A549 (cell line): ENCODE measurements around the gene CCT2. TPM values are rescaled to one million over a fixed set of nuclear protein-coding genes. Genes with fewer than 3 reads are reported as not detected.

ENCODE experiments used
- ATAC-seq, 2 experiments: fragments of 200-7000 bp in 1 of 2; fragments of >200 bp in 1 of 2; cut with Nextera tagmentation in 1 of 2; cut with Tn5 transposase in 1 of 2; 3 replicates each; pipeline versions ENCODE4 v1.8.0 to v1.9.1; 2018 to 2020; ENCODE audit warnings: mild to moderate bottlenecking in 1 of 2, moderate library complexity in 1 of 2
- CTCF ChIA-PET: fragments of 300-600 bp; sonication (Branson Sonifier 250); formaldehyde crosslinking; extraction: SDS; loops from one replicate; lab custom pipeline; 2021; ENCODE audit warnings: antibody characterized with exemption, inconsistent platforms; lab: Yijun Ruan, JAX
- POLR2A ChIA-PET: fragments of 350-600 bp; formaldehyde crosslinking; extraction: SDS; loops from one replicate; lab custom pipeline; 2021; ENCODE audit warnings: antibody characterized with exemption, inconsistent platforms; lab: Yijun Ruan, JAX
- DNase-seq, 2 experiments: peaks; one replicate each; pipeline versions ENCODE4 v3.0.0 to v3.0.0-alpha.2; 2011 to 2016; ENCODE audit warnings: low read depth in 1 of 2, low spot score in 1 of 2
- FAIRE-seq: peaks from 2 replicates; lab custom pipeline; 2011; peaks lifted over from hg19 to GRCh38; lab: Jason Lieb, UNC
- H3K27ac ChIP-seq, 2 experiments: fragments of >200 bp; sonication (Bioruptor Twin); formaldehyde crosslinking; 3 replicates each; pipeline ENCODE4 v1.5.1; 2016 to 2017
- H3K4me1 ChIP-seq: fragments of >200 bp; sonication (Bioruptor Twin); formaldehyde crosslinking; 3 replicates; pipeline ENCODE4 v1.6.1; 2016
- H3K4me2 ChIP-seq: fragments of >200 bp; sonication (Bioruptor Twin); formaldehyde crosslinking; 3 replicates; pipeline ENCODE4 v1.6.1; 2016
- H3K4me3 ChIP-seq: fragments of >200 bp; sonication (Bioruptor Twin); formaldehyde crosslinking; 3 replicates; pipeline ENCODE4 v1.5.1; 2016
- H3K9me3 ChIP-seq: fragments of >200 bp; sonication (Bioruptor Twin); formaldehyde crosslinking; 3 replicates; pipeline ENCODE4 v1.6.1; 2016
- BCL3 ChIP-seq: fragments of >200 bp; sonication (Bioruptor Twin); formaldehyde crosslinking; IDR thresholded peaks from 3 replicates; pipeline ENCODE4 v1.6.1; 2016
- CHD2 ChIP-seq: fragments of 150-350 bp; IDR thresholded peaks from 2 replicates; pipeline ENCODE4 v1.6.1; 2014; ENCODE audit warnings: low read length; ENCODE audit not compliant: partially characterized antibody
- CHD4 ChIP-seq: fragments of 200-600 bp; sonication (generic); IDR thresholded peaks from 2 replicates; pipeline ENCODE4 v1.6.1; 2016; ENCODE audit warnings: antibody characterized with exemption, mild to moderate bottlenecking, borderline replicate concordance
- E2F6 ChIP-seq: IDR thresholded peaks from 2 replicates; pipeline ENCODE4 v1.6.1; 2012; ENCODE audit warnings: low read depth, borderline replicate concordance
- ESRRA ChIP-seq: fragments of 150-350 bp; IDR thresholded peaks from 2 replicates; pipeline ENCODE4 v1.6.1; 2014; ENCODE audit warnings: mild to moderate bottlenecking, low read length, borderline replicate concordance
- FOSB ChIP-seq: fragments of 250-450 bp; sonication (Bioruptor Pico); IDR thresholded peaks from 2 replicates; pipeline ENCODE4 v1.5.0; 2020; ENCODE audit warnings: mild to moderate bottlenecking, moderate library complexity
- FOXS1 ChIP-seq: fragments of 250-450 bp; sonication (Bioruptor Pico); IDR thresholded peaks from 2 replicates; pipeline ENCODE4 v1.5.0; 2020; ENCODE audit warnings: mild to moderate bottlenecking, moderate library complexity
- HDAC2 ChIP-seq: fragments of 200-600 bp; sonication (generic); IDR thresholded peaks from 2 replicates; pipeline ENCODE4 v1.6.1; 2016
- HES2 ChIP-seq: fragments of >200 bp; sonication (Bioruptor Twin); formaldehyde crosslinking; IDR thresholded peaks from 2 replicates; pipeline ENCODE4 v1.6.1; 2016
- HOXB13 ChIP-seq: fragments of 250-450 bp; sonication (Bioruptor Pico); IDR thresholded peaks from 2 replicates; pipeline ENCODE4 v1.5.0; 2020; ENCODE audit warnings: low read depth, mild to moderate bottlenecking, moderate library complexity
- JUN ChIP-seq, 2 experiments: fragments of >200 bp; sonication (Bioruptor Twin); formaldehyde crosslinking; IDR thresholded peaks; 2 replicates in 1 of 2; 3 replicates in 1 of 2; pipeline ENCODE4 v1.6.1; 2016 to 2017
- JUNB ChIP-seq: fragments of >200 bp; sonication (Bioruptor Twin); formaldehyde crosslinking; IDR thresholded peaks from 2 replicates; pipeline ENCODE4 v1.6.1; 2016
- KDM5A ChIP-seq: fragments of 200-600 bp; sonication (generic); IDR thresholded peaks from 2 replicates; pipeline ENCODE4 v1.6.1; 2016; ENCODE audit warnings: antibody characterized with exemption, mild to moderate bottlenecking
- NPAS2 ChIP-seq: fragments of 250-450 bp; sonication (Bioruptor Pico); IDR thresholded peaks from 2 replicates; pipeline ENCODE4 v1.8.0; 2022; ENCODE audit warnings: mild to moderate bottlenecking, moderate library complexity, borderline replicate concordance
- POLR2AphosphoS2 ChIP-seq: conservative IDR thresholded peaks from 2 replicates; pipeline ENCODE4 v1.6.1; 2012; ENCODE audit warnings: low read length, improper control_type of control experiment, inconsistent platforms
- RAD21 ChIP-seq, 2 experiments: fragments of >200 bp in 1 of 2; sonication (Bioruptor Twin) in 1 of 2; formaldehyde crosslinking in 1 of 2; IDR thresholded peaks in 1 of 2; conservative IDR thresholded peaks in 1 of 2; 2 replicates in 1 of 2; 3 replicates in 1 of 2; pipeline ENCODE4 v1.6.1; 2012 to 2018; ENCODE audit warnings: inconsistent platforms in 1 of 2
- RARB ChIP-seq: fragments of 250-450 bp; sonication (Bioruptor Pico); IDR thresholded peaks from 2 replicates; pipeline ENCODE4 v1.8.0; 2021; ENCODE audit warnings: mild to moderate bottlenecking, moderate library complexity
- RCOR1 ChIP-seq: fragments of 150-350 bp; IDR thresholded peaks from 2 replicates; pipeline ENCODE4 v1.6.1; 2014; ENCODE audit warnings: antibody characterized with exemption, low read length, low read depth
- SMC3 ChIP-seq: fragments of >200 bp; sonication (Bioruptor Twin); formaldehyde crosslinking; IDR thresholded peaks from 3 replicates; pipeline ENCODE4 v1.6.1; 2018; ENCODE audit warnings: inconsistent platforms
- SREBF2 ChIP-seq: fragments of 450-650 bp; IDR thresholded peaks from 2 replicates; pipeline ENCODE4 v1.6.1; 2014; ENCODE audit warnings: mild to moderate bottlenecking, moderate library complexity
- TFCP2L1 ChIP-seq: fragments of 250-450 bp; sonication (Bioruptor Pico); IDR thresholded peaks from 2 replicates; pipeline ENCODE4 v1.5.0; 2021; ENCODE audit warnings: mild to moderate bottlenecking
- TP53 ChIP-seq: fragments of 250-450 bp; sonication (Bioruptor Pico); IDR thresholded peaks from 2 replicates; pipeline ENCODE4 v1.5.0; 2021; ENCODE audit warnings: mild to moderate bottlenecking, moderate library complexity
- USF2 ChIP-seq: fragments of 450-650 bp; IDR thresholded peaks from 2 replicates; pipeline ENCODE4 v1.6.1; 2014; ENCODE audit warnings: antibody characterized with exemption
- ZFP36 ChIP-seq: fragments of 450-650 bp; IDR thresholded peaks from 2 replicates; pipeline ENCODE4 v1.6.1; 2014; ENCODE audit warnings: borderline replicate concordance; ENCODE audit not compliant: partially characterized antibody
- ZSCAN20 ChIP-seq: fragments of 250-450 bp; sonication (Bioruptor Pico); IDR thresholded peaks from 2 replicates; pipeline ENCODE4 v1.8.0; 2022; ENCODE audit warnings: mild to moderate bottlenecking, moderate library complexity
- WGBS: methylation state at CpG from one replicate; pipeline ENCODE4 v1.1.6; 2017; ENCODE audit errors: missing lambda C conversion rate; 5-methylcytosine and 5-hydroxymethylcytosine counted together
- polyA plus RNA-seq, 4 experiments: library from polyadenylated mRNA; depleted of rRNA in 3 of 4; stranded (reverse); fragments of >200 nt; fragmentation: RNase III in 1 of 4; extraction: RNeasy Plus Mini Kit Qiagen cat#74134 plus additional on column Dnase treatment in 1 of 4; gene quantifications; 2 replicates in 3 of 4; 3 replicates in 1 of 4; pipeline ENCODE4 v1.2.3, GENCODE V29; 2011 to 2017
- TF ChIP-seq, protein P1 (sequence below): fragments of >200 bp; sonication (Bioruptor Twin); formaldehyde crosslinking; IDR thresholded peaks from 3 replicates; pipeline ENCODE4 v1.5.1; 2016
- TF ChIP-seq, protein P2 (sequence below): fragments of 250-450 bp; sonication (Bioruptor Pico); IDR thresholded peaks from 2 replicates; pipeline ENCODE4 v1.5.0; 2021; ENCODE audit warnings: mild to moderate bottlenecking, moderate library complexity, borderline replicate concordance

CCT2 gene
- polyA plus RNA-seq, 2 of the 4 experiments (the other 2 are of a cell fraction), result 441 to 548 TPM

GRCh38 chr12:69595689-69596088 lies 10.4 kb downstream of the CCT2 start:
- 97% methylated on average over 2 of the region's 2 CpGs for WGBS
- DNase-seq (peak in 1 of 2 experiments; percentile 22), FAIRE-seq (no peak), ATAC-seq (peak; percentile 39 to 78; a peak in 5 of 6 replicates)
- POLR2A ChIA-PET, result no interaction called here
- Histone ChIP-seq H3K4me2 (no peak overlapping the region), H3K4me1 (no peaks in the 10 kb centered on the region), H3K27ac (no peak overlapping the region), H3K4me3 (no peak overlapping the region), H3K9me3 (no peaks in the 10 kb centered on the region)
- no peak for TF ChIP-seq HDAC2
- no peak for TF ChIP-seq JUNB
- TF ChIP-seq FOSB, result 0 out of 2 replicates have a peak, but pooled peaks have one; percentile 48
- no peak for TF ChIP-seq USF2
- no peak for TF ChIP-seq HOXB13 (CRISPR knock-in tag)
- TF ChIP-seq, protein P1, sequence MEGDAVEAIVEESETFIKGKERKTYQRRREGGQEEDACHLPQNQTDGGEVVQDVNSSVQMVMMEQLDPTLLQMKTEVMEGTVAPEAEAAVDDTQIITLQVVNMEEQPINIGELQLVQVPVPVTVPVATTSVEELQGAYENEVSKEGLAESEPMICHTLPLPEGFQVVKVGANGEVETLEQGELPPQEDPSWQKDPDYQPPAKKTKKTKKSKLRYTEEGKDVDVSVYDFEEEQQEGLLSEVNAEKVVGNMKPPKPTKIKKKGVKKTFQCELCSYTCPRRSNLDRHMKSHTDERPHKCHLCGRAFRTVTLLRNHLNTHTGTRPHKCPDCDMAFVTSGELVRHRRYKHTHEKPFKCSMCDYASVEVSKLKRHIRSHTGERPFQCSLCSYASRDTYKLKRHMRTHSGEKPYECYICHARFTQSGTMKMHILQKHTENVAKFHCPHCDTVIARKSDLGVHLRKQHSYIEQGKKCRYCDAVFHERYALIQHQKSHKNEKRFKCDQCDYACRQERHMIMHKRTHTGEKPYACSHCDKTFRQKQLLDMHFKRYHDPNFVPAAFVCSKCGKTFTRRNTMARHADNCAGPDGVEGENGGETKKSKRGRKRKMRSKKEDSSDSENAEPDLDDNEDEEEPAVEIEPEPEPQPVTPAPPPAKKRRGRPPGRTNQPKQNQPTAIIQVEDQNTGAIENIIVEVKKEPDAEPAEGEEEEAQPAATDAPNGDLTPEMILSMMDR, result 0 out of 3 replicates have a peak, but pooled peaks have one; percentile 14
- TF ChIP-seq SMC3, result no peak
- no peak for TF ChIP-seq POLR2AphosphoS2
- CTCF ChIA-PET, result interaction anchor here (1.4 to 1.9 kb wide), 2 partner anchors 17 to 44 kb away, joined by 3 to 7 read pairs; no protein-coding TSS in a partner anchor

DNA sequence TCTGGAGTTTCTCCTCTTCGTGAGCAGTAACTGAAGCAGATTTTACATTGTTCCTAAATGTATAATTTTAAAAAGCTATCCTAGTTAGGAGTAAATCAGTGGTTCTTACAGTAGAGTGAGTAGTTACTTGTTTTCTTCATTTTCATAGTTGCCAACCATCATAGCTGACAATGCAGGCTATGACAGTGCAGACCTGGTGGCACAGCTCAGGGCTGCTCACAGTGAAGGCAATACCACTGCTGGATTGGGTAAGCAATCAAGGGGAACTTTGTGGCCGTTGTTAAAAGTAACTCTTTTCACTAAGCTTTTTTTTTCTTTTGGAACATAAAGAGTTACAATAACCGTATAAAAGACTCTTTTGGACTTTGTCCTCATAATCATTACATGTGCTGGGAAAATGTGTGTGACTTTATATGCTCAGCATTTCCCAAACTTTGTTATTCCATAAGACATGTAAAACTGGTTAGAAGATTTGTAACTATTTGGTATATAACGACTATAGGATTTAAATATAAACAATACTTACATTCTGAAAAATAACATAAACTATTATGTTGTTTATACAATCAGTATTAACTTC lies 13.0 kb downstream of the CCT2 start:
- CTCF ChIA-PET, result interaction anchor here (1.1 to 1.8 kb wide), 3 partner anchors 8 to 41 kb away, joined by 3 to 5 read pairs (median 3); partner anchors contain the start of gene CCT2
- no peak overlapping the region for H3K27ac ChIP-seq
- DNase-seq (no peak), FAIRE-seq (peak; percentile 89), ATAC-seq (0 out of 6 replicates have a peak, but pooled peaks of 1 of the 2 experiments have one; percentile 17)
- H3K9me3 ChIP-seq, result no peaks in the 10 kb centered on the region
- POLR2A ChIA-PET, result interaction anchor here (1.2 kb wide), 1 partner anchor 13 kb away, joined by 4 read pairs; the partner anchor contains the start of gene CCT2
- 58% methylated on average over 4 of the region's 4 CpGs for WGBS
- TF ChIP-seq SREBF2 (no peak), FOXS1 (CRISPR knock-in tag) (no peak), CHD2 (no peak), ZFP36 (no peak), RAD21 (conservative IDR thresholded peaks at IDR 0.05 in 1 of 2, IDR thresholded peaks at IDR 0.05 in 1 of 2) (no peak), NPAS2 (no peak), KDM5A (no peak), BCL3 (no peak), CHD4 (no peak), RCOR1 (no peak), TFCP2L1 (no peak), E2F6 (no peak), ZSCAN20 (no peak), TP53 (no peak), ESRRA (no peak), RARB (no peak), HOXB13 (CRISPR knock-in tag) (no peak), JUN (IDR thresholded peaks at IDR 0.05) (no peak), HES2 (no peak)
- TF ChIP-seq, protein P2, sequence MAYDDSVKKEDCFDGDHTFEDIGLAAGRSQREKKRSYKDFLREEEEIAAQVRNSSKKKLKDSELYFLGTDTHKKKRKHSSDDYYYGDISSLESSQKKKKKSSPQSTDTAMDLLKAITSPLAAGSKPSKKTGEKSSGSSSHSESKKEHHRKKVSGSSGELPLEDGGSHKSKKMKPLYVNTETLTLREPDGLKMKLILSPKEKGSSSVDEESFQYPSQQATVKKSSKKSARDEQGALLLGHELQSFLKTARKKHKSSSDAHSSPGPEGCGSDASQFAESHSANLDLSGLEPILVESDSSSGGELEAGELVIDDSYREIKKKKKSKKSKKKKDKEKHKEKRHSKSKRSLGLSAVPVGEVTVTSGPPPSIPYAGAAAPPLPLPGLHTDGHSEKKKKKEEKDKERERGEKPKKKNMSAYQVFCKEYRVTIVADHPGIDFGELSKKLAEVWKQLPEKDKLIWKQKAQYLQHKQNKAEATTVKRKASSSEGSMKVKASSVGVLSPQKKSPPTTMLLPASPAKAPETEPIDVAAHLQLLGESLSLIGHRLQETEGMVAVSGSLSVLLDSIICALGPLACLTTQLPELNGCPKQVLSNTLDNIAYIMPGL (CRISPR knock-in tag), result no peak
- H3K4me3 ChIP-seq, result no peak overlapping the region
- H3K4me1 ChIP-seq, result no peaks in the 10 kb centered on the region
- no peak overlapping the region for H3K4me2 ChIP-seq
